ENCODE results near the gene COL28A1. TPM values are rescaled to one million over a fixed set of nuclear protein-coding genes. Genes with fewer than 3 reads are reported as not detected.

Gene COL28A1
- total and polyA plus RNA-seq, 12 donors: 0.66 to 16.0 (median 2.8) TPM

GRCh38 chr7:7550663-7551062 is 15.0 kb upstream of the COL28A1 start:
- DNase-seq: no peak
- TF ChIP-seq POLR2A (IDR thresholded peaks at IDR 0.05) (no peak), CTCF (IDR thresholded peaks at IDR 0.05) (no peak)
- Histone ChIP-seq H3K4me1 (replicated peaks in 1 of 2) (peaks cover 3 to 9% of the 10 kb centered on the region in 2 donors), H3K36me3 (replicated peaks in 1 of 2) (no peaks in the 10 kb centered on the region), H3K4me3 (no peak overlapping the region), H3K27me3 (no peaks in the 10 kb centered on the region), H3K9me3 (replicated peaks in 1 of 3) (no peaks in the 10 kb centered on the region), H3K27ac (peak overlapping the region in 1 of 5 donors; percentile 10)
- WGBS, 4 donors: 96 to 99% (median 97%) methylated on average over 3 of the region's 3 CpGs
- intact Hi-C loops (cut with DNase I): no loop called here

- DNase-seq: no peak
- Histone ChIP-seq H3K9me3 (replicated peaks in 1 of 3) (no peaks in the 10 kb centered on the region), H3K36me3 (replicated peaks in 1 of 2) (no peaks in the 10 kb centered on the region), H3K4me3 (no peak overlapping the region), H3K27ac (no peak overlapping the region), H3K27me3 (no peaks in the 10 kb centered on the region), H3K4me1 (replicated peaks in 1 of 2) (peaks cover 3 to 9% of the 10 kb centered on the region in 2 donors)
- intact Hi-C loops (cut with DNase I): no loop called here
- TF ChIP-seq CTCF (IDR thresholded peaks at IDR 0.05): no peak
- TF ChIP-seq POLR2A (IDR thresholded peaks at IDR 0.05): no peak
- WGBS, 4 donors: 95 to 98% (median 95%) methylated on average over 3 of the region's 3 CpGs
Observed at GRCh38 chr7:7548407-7548806, 12.7 kb upstream of the COL28A1 start.

- no peaks in the 10 kb centered on the region for H3K36me3 ChIP-seq (replicated peaks in 1 of 2)
- no peaks in the 10 kb centered on the region for H3K4me1 ChIP-seq (replicated peaks in 1 of 2)
- H3K4me3 ChIP-seq: no peak overlapping the region
- no peak for DNase-seq
- no peaks in the 10 kb centered on the region for H3K27me3 ChIP-seq
- intact Hi-C loops (cut with DNase I): no loop called here
- H3K27ac ChIP-seq: no peak overlapping the region
- 80 to 89% (median 82%) methylated on average over 4 of the region's 4 CpGs for WGBS, 4 donors
- TF ChIP-seq CTCF (IDR thresholded peaks at IDR 0.05) (no peak), POLR2A (IDR thresholded peaks at IDR 0.05) (no peak)
- H3K9me3 ChIP-seq (replicated peaks in 1 of 3): peaks cover 0 to 3% (median 0%) of the 10 kb centered on the region in 3 donors
Observed at GRCh38 chr7:7542251-7542835, 6.7 kb upstream of the COL28A1 start.

GRCh38 chr7:7539711-7540110 is 4.0 kb upstream of the COL28A1 start:
- TF ChIP-seq CTCF (IDR thresholded peaks at IDR 0.05) (no peak), POLR2A (IDR thresholded peaks at IDR 0.05) (no peak)
- no peaks in the 10 kb centered on the region for H3K4me1 ChIP-seq (replicated peaks in 1 of 2)
- no peaks in the 10 kb centered on the region for H3K27me3 ChIP-seq
- H3K4me3 ChIP-seq: no peak overlapping the region
- 83 to 91% (median 88%) methylated on average over 4 of the region's 4 CpGs for WGBS, 4 donors
- H3K36me3 ChIP-seq (replicated peaks in 1 of 2): no peaks in the 10 kb centered on the region
- intact Hi-C loops (cut with DNase I): loop anchor here (5.0 to 10.0 kb wide), 3 partner anchors 115 to 435 kb away; no protein-coding TSS in a partner anchor
- no peak for DNase-seq
- H3K27ac ChIP-seq: no peak overlapping the region
- H3K9me3 ChIP-seq (replicated peaks in 1 of 3): peaks cover 0 to 3% (median 0%) of the 10 kb centered on the region in 3 donors

Data from adrenal gland (tissue), 12 donors.